CMK (cell line): ENCODE measurements around the gene EML5.

Source experiments
- DNase-seq: peaks from one replicate; pipeline ENCODE4 v3.0.0-alpha.2; 2010; ENCODE audit warnings: low read depth

Gene EML5

GRCh38 chr14:88707088-88707487, 85.7 kb downstream of the EML5 start:
- DNase-seq = no peak

DNA sequence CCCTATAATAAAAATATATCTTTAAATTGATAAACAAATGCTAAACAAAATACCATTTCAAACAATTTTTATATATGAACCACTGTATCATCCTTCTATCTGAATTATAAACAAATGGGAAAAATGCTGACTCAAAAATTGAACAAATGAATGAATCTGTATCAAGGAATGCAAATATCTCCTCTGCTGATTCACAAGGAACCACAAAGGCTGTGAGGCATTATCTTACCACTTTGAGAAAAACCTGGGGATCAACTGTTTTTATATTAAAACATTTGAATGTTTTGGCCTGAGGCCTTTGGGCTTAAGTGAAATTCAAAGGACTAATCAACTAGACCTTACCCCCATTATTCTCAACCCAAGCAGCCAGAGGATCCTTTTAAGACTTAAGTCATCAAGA, 86.3 kb downstream of the EML5 start:
- no peak for DNase-seq

DNA sequence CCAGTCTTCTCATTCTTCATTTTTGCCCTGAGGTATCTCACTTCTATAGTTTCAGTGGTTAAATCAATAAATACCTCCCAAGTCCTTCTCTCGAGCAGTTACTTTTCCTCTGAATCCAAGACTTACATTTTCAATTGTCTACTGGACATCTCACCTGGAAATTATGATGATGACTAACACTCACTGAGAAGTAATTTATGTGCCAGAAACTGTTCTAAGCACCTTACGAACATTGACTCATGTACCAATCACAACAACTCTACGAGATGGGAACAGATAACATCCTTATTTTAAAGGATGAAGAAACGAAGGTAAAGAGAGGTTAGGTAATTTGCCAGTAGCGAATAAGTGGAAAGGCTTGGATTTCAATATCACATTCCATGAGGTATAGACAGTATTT, 94.1 kb downstream of the EML5 start:
- DNase-seq = no peak

- no peak for DNase-seq
Observed at GRCh38 chr14:88695870-88696269, 96.9 kb downstream of the EML5 start.

DNA sequence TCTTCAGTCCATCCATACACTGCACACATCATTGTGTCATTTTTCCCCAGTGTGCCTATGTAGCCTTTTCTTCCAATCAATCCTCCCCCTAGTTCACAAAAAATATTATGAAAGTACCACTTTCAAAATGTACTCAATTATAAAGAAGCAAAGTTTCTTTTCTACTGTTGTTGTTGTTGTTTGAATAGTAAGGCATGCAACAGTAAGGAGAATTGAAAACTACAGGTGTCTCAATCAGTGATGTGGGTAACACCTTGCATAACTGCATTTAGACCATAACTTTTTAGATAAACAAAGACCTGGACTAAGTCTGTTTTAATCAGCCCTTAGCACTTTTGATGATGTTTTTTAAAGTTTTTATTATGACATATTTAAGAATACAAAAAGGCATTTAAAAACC, 104.4 kb downstream of the EML5 start:
- no peak for DNase-seq

DNA sequence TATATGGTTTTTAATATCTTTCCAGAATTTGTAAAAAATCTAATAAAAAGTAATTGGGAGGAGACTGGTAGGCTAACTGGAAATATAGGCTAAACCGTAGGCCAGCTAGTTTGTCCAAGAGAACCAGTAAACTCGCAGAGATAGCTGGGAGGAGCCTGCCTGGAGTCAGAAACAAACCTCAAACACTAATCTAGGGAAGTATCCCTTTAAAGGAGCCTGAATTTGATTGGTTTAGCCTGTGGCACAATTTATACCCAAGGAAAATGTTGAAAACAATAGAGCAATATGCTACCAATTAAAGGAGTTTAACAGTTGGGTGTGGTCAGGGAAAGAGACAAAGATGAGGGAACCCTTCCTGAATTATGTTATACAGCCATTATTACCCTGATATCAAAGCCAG, 109.6 kb downstream of the EML5 start:
- DNase-seq = no peak

GRCh38 chr14:88682495-88683114, 110.1 kb downstream of the EML5 start:
- no peak for DNase-seq

- DNase-seq = no peak
Observed at GRCh38 chr14:88681755-88682494, 110.8 kb downstream of the EML5 start.

DNA sequence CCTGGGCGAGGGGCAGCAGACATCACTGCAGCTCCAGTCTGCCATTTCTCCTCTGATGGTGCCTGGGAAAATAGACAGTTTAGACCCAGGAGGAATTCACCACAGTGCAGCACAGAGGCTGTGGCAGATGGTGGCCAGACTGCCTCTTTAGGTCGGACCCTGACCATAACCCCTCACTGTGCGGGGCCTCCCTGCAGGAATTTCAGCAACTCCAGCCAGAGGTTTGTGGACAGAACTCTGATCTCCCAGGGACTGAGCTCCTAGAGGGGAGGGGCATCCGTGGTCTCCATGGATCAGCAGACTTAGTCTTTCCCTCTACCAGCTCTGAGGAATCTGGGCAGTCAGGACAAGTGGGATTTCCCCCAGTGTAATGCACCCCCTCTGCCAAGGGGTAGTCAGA, 123.4 kb downstream of the EML5 start:
- no peak for DNase-seq

- DNase-seq = no peak
Observed at GRCh38 chr14:88668448-88669116, 124.2 kb downstream of the EML5 start.

DNA sequence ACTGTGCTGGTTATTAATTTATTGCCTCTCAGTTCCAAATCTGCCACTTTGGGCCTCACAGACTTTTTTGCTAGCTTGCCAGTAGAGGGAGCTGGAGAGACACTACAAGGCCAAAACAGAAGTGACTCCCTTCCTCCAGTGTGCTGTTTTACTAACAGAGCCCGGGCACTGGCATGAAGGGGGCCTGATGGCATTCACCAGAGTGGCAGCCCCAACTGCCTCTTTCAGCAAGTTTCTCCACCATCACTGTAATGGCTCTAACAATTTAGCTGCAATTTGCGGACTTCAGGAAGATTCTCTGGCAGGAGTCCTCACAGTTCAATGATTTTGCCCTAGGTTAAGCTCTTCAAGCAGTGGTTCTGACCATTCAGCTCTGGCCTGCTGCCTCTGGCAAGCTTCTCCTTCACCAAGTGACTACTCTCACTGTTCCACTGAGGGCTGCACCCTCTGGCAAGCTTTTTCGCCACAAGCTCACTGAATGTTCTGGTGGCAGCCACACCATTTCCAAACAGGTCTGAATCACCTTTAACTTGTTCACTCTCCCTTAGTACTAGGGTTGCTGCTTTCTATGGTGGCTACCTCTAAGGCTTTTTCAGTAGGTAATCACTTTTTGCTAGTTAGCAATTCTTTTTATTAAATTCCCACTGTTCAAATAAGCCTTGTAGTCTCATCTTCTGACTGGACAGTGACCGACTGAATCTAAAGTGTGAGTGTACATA, 125.0 kb downstream of the EML5 start:
- peak; percentile 7 for DNase-seq

DNA sequence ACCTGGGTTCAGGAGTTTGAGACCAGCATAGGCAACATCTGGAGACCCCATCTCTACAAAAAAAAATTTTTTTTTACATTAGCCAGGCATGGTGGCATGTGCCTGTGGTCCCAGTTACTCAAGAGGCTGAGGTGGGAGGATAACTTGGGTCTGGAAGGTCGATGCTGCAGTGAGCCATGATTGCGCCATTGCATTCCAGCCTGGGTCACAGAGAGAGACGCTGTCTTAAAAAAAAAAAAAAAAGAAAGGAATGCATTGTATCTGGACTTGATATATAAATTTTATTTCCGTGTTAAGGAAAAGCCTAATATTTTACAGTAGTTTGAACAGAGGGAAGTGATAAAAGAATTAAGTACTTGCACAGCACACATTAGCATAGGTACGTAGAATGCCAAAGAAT, 132.7 kb downstream of the EML5 start:
- DNase-seq = no peak

- DNase-seq = no peak
Observed at GRCh38 chr14:88639221-88639620, 153.5 kb downstream of the EML5 start.

GRCh38 chr14:88632512-88632911, 160.2 kb downstream of the EML5 start:
- DNase-seq = no peak

- DNase-seq = no peak
Observed at GRCh38 chr14:88631091-88631490, 161.7 kb downstream of the EML5 start.

DNA sequence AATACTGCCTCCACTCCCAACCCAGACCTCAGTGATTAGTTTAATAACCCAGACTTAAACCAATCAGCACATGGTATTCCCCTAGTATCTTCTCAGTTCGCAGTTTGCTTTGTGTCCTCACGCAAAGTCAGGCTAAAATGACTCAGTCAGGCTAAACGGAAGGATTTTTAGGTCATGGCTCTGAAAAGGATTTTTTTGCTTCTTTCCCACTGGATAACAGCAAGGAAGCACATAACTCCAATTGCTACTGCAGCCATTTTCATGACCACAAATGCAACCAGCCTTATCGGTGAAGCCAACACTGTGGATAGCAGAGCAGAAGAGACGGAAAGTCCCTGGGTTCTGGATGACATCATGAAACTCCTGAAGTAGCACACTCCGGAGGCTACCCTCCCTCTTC, 162.2 kb downstream of the EML5 start:
- DNase-seq = no peak

GRCh38 chr14:88628462-88628861, 164.3 kb downstream of the EML5 start:
- DNase-seq = no peak

DNA sequence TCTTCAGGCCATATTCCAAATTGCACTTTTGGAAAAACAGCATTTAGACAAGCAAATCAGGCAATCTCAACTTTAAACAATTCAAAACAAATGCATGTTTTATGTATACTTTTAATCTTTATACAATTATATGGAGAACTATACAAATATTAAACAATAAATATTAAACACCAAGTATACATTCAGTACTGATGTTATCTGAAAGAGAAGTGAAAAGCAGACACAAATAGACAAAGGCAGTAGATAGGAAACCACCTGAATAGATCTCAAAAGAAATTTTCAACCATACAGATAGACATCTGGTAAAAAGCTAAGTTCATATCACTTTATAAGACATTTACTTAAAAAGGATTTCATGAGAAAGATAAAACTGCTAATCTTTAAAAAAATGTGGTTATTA, 164.7 kb downstream of the EML5 start:
- DNase-seq = no peak

DNA sequence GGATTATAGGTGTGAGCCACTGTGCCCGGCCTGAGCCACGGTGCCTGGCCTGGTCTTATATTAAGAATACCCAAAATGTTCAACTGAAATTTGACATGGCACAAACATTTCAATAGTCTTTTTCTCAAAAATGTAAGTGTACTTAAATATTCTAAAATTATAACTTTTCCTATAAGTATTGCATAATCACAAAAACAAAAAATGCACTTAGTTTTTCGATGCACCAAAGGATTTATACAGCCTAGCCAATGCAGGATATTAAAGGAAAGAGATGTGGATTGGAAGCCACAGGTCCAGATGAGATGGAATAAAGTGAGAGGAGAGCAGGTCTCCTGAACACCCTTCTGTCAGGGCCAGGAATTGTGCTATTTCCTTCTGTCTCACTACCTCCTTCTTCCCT, 167.1 kb downstream of the EML5 start:
- no peak for DNase-seq

DNA sequence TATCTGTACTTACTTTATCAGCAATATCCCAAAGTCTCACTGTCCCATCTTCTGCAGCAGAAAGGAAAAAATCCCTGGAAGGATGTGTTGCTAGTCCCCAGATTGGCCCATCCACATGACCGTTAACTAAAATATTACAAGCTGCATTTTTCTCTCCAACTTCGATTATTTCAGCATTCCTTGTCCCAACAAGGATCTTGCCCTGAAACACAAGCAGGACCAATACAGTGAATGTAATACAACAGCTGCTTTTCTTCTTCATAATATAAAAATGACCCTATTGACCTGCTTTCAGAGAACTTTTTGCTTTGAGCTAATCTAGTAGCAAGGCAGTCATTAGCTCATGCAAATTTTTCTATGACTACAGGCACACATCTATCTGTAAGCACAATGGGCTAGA, 171.7 kb downstream of the EML5 start:
- no peak for DNase-seq

DNA sequence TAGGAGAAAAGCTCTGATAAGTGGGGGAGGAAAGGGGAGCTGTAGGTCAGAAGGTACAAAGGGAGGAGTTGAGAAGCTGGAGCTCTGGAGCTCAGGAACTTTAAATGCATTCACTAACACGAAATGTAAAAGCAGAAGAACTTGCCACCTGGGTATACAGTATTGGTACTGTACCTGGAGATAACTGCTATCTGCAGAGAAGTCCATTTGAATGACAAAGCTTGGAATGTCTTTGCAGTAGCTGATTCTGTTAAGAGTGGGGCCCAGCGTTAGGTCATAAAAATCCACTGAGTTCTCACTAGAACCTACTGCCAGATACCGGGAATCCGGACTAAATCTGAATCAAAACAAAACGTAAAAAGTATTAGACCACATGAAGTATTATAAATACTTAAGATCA, 174.3 kb downstream of the EML5 start:
- no peak for DNase-seq

- DNase-seq = no peak
Observed at GRCh38 chr14:88617479-88617878, 175.3 kb downstream of the EML5 start.

DNA sequence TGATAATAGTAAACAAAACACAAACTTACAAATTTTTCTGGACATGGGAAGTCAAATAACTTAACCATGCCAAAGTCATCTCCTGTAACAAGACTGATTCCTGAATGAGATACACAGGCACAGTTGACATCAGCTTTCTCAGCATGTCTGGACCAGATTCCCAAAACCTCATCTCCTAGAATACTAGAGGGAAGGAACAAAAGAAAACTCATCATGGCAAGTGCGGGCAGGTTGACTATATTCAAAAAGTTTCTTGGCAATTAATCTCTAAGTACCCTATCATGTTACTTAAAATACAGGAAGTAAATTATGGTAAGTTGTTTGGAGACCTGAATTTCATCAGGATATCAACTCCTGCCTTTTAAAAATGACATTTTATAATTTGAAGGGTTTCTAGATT, 176.1 kb downstream of the EML5 start:
- no peak for DNase-seq
